Measurements from ENCODE around the gene SERPINA12. TPM values are rescaled to one million over a fixed set of nuclear protein-coding genes. Genes with fewer than 3 reads are reported as not detected.

Gene SERPINA12
- total RNA-seq, result not detected
- polyA plus RNA-seq, result not detected
- long read RNA-seq, donor 1, partial matches to known transcripts, result 0 of 1 reads
- long read RNA-seq, donor 1, other reads (novel, unspliced or antisense), result 1 of 1 reads
- long read RNA-seq, donor 2, result 0 reads
- long read RNA-seq, donor 3, result 0 reads

DNA sequence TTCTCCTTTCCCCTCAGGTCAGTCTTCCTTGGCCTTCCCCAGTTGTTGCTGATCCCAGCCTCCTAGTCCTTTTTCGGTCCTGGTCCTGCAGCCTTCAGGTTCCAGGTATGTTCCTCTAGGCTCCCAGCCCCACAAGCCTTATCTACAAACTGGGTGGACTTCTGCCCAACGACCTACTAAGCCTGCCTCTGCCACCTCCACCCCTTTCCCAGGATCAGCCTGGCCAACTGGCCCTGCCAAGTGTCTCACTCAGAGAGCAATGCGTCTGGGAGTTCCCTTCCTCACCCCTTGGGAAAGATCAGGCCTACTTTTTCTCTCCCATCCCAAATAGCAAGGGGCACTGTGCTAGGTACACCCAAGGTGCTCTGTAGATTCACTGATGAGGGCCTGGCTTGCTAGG is at the start of gene SERPINA12:
Gene SERPINA12 (minus strand): TSS at position 114 of the 400 bp plus-strand sequence. CDS start 11,072 bp downstream, outside the sequence.
- no peak for DNase-seq
- no peak within 1 kb of the TSS for H3K27ac ChIP-seq
- no peak within 1 kb of the TSS for H3K4me3 ChIP-seq
- H3K9me3 ChIP-seq, result no peaks in the 10 kb centered on the region
- H3K36me3 ChIP-seq, result no peaks in the 10 kb centered on the region
- TF ChIP-seq EP300 (IDR thresholded peaks at IDR 0.05), result no peak
- no peak for TF ChIP-seq POLR2A (IDR thresholded peaks at IDR 0.05)
- no peak for TF ChIP-seq CTCF (IDR thresholded peaks at IDR 0.05)
- WGBS, 3 donors, result 66 to 69% (median 68%) methylated on average over 3 of the region's 3 CpGs
- intact Hi-C loops (cut with DNase I), result no loop called here
- H3K4me1 ChIP-seq (ENCODE audit: insufficient read depth), result no peaks in the 10 kb centered on the region
- no peaks in the 10 kb centered on the region for H3K27me3 ChIP-seq

GRCh38 chr14:94558842-94559241 is 49.6 kb upstream of the SERPINA12 start:
- peaks cover 0 to 4% of the 10 kb centered on the region in 2 donors for H3K9me3 ChIP-seq
- no peak for DNase-seq
- no peaks in the 10 kb centered on the region for H3K36me3 ChIP-seq
- no peak for TF ChIP-seq EP300 (IDR thresholded peaks at IDR 0.05)
- no peak for TF ChIP-seq POLR2A (IDR thresholded peaks at IDR 0.05)
- TF ChIP-seq CTCF (IDR thresholded peaks at IDR 0.05), result no peak
- H3K27ac ChIP-seq, result no peak overlapping the region
- WGBS, 3 donors, result 74 to 81% (median 75%) methylated on average over 2 of the region's 2 CpGs
- H3K4me3 ChIP-seq, result no peak overlapping the region
- no peaks in the 10 kb centered on the region for H3K27me3 ChIP-seq
- intact Hi-C loops (cut with DNase I), result no loop called here
- no peaks in the 10 kb centered on the region for H3K4me1 ChIP-seq (ENCODE audit: insufficient read depth)

GRCh38 chr14:94557327-94557726 is 48.1 kb upstream of the SERPINA12 start:
- Histone ChIP-seq H3K27ac (no peak overlapping the region), H3K27me3 (no peaks in the 10 kb centered on the region), H3K36me3 (no peaks in the 10 kb centered on the region), H3K4me1 (ENCODE audit: insufficient read depth) (no peaks in the 10 kb centered on the region), H3K9me3 (peaks cover 0 to 4% of the 10 kb centered on the region in 2 donors), H3K4me3 (no peak overlapping the region)
- intact Hi-C loops (cut with DNase I), result no loop called here
- TF ChIP-seq POLR2A (IDR thresholded peaks at IDR 0.05) (no peak), EP300 (IDR thresholded peaks at IDR 0.05) (no peak), CTCF (IDR thresholded peaks at IDR 0.05) (no peak)
- DNase-seq, result no peak
- WGBS, 3 donors, result 93 to 100% (median 94%) methylated on average over 1 of the region's 1 CpG

DNA sequence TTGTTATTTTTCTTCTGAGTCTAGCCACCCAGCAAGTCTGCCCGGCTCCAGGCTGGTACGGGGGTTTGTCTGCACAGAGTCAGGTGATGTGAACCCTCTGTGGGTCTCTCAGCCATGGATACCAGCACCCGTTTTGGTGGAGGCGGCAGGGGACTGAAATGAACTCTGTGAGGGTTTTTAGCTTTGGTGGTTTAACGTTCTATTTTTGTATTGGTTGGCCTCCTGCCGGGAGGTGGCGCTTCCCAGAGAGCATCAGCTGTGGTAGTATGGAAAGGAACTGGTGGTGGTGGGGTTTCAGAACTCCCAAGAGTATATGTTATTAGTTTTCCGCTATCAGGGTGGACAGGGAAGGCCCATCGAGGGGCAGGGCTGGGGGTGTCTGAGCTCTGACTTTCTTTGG is 46.7 kb upstream of the SERPINA12 start:
- peaks cover 0 to 4% of the 10 kb centered on the region in 2 donors for H3K9me3 ChIP-seq
- H3K27me3 ChIP-seq, result no peaks in the 10 kb centered on the region
- TF ChIP-seq POLR2A (IDR thresholded peaks at IDR 0.05), result no peak
- TF ChIP-seq CTCF (IDR thresholded peaks at IDR 0.05), result no peak
- TF ChIP-seq EP300 (IDR thresholded peaks at IDR 0.05), result no peak
- H3K27ac ChIP-seq, result no peak overlapping the region
- DNase-seq, result no peak
- intact Hi-C loops (cut with DNase I), result no loop called here
- H3K36me3 ChIP-seq, result no peaks in the 10 kb centered on the region
- 86 to 91% (median 88%) methylated on average over 9 of the region's 9 CpGs for WGBS, 3 donors
- no peaks in the 10 kb centered on the region for H3K4me1 ChIP-seq (ENCODE audit: insufficient read depth)
- H3K4me3 ChIP-seq, result no peak overlapping the region

Data from ovary (tissue), 10 donors.